GM12864 (cell line): ENCODE results near the gene TSC22D1.

Source experiments
- DNase-seq: peaks from one replicate; pipeline ENCODE4 v3.0.0-alpha.2; 2011; ENCODE audit warnings: low read depth
- H3K4me3 ChIP-seq: 2 replicates; pipeline ENCODE4 v1.5.1; 2011; ENCODE audit warnings: mild to moderate bottlenecking, low read depth, low read length, control low read depth
- TF ChIP-seq, protein P1 (sequence below): IDR thresholded peaks from 2 replicates; pipeline ENCODE4 v1.5.1; 2011; ENCODE audit warnings: low read depth, mild to moderate bottlenecking, moderate library complexity, low read length, control low read depth, inconsistent platforms; ENCODE audit errors: missing control alignments

The TSC22D1 gene

DNA sequence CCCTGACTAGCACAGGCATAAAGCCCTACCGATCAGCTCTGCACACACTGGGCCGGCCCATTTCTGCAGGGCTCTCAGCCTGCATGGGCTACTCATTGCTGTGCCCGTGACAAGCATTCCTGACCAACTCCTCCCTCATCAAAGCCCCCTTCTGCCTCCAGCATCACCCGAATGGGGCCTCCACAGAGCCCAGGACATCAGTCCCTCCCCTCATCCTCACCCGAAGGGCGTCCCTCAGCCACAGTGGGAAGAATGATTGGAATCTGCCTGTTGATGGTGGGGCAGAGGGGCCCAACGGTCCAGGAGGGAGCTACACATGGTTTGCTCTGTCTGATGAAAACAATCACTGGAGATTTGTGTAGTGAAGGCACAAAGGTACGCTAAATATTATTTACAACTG lies 158.7 kb downstream of the TSC22D1 start:
- no peak overlapping the region for H3K4me3 ChIP-seq
- TF ChIP-seq, protein P1, sequence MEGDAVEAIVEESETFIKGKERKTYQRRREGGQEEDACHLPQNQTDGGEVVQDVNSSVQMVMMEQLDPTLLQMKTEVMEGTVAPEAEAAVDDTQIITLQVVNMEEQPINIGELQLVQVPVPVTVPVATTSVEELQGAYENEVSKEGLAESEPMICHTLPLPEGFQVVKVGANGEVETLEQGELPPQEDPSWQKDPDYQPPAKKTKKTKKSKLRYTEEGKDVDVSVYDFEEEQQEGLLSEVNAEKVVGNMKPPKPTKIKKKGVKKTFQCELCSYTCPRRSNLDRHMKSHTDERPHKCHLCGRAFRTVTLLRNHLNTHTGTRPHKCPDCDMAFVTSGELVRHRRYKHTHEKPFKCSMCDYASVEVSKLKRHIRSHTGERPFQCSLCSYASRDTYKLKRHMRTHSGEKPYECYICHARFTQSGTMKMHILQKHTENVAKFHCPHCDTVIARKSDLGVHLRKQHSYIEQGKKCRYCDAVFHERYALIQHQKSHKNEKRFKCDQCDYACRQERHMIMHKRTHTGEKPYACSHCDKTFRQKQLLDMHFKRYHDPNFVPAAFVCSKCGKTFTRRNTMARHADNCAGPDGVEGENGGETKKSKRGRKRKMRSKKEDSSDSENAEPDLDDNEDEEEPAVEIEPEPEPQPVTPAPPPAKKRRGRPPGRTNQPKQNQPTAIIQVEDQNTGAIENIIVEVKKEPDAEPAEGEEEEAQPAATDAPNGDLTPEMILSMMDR, result no peak
- DNase-seq, result no peak

DNA sequence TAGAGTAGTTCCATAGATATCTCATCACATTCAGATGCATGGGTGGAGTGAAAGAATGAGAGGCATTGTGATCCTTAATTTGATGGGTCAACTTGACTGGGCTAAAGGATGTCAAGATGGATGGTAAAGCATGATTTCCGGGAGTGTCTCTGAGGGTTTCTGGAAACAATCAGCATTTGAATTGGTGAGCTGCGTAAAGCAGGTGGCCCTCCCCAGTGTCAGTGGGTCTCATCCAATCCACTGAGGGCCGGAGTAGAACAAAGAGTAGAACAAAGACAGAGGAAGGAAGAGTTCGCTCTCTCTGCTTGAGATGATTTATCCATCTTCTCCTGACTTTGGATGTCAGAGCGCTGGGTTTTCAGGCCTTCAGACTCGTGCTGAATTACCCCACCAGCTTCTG lies 159.4 kb downstream of the TSC22D1 start:
- TF ChIP-seq, protein P1, result no peak
- DNase-seq, result no peak

DNA sequence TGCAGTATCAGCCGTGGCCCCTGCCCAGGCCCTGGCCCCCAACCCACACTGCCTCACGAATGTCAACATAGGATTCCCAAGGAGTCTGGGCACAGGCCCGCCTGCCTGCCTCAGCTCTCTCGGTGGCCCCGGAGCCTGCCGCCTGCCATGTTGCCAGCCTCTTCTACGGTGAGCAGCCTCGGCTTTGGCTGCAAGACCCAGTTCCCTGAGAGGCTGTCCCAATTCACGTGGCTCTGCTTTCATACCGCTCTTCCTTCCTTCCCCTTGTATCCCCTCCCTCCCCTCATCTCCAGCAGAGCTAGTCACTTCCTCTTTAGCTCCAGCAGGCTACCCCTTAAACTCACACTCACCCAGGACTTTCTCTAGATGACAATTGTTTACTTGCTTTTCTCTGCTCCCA lies 159.8 kb downstream of the TSC22D1 start:
- no peak overlapping the region for H3K4me3 ChIP-seq
- no peak for DNase-seq
- TF ChIP-seq, protein P1, result no peak

More for the DNA sequence above, 159.4 kb downstream of the TSC22D1 start:
- no peak overlapping the region for H3K4me3 ChIP-seq

DNA sequence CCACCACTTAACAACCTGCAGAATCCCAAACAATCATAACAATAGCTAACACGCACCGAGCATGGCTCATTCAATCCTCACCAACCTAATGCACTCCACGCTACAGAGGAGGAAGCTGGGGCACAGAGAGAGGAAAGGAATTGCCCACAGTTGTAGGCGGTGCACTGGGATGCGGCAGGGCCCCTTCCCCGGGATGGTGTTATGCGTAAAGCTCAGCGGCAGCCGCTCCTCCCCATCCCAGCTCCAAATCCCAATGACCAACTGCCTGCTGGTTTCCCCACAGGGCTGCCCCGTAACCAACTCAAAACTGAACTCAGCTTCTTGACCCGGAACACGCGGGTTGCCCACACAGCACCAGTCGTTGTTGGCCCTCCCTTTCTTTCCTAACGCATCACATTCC lies 160.3 kb downstream of the TSC22D1 start:
- DNase-seq, result no peak
- TF ChIP-seq, protein P1, result no peak
- H3K4me3 ChIP-seq, result no peak overlapping the region

DNA sequence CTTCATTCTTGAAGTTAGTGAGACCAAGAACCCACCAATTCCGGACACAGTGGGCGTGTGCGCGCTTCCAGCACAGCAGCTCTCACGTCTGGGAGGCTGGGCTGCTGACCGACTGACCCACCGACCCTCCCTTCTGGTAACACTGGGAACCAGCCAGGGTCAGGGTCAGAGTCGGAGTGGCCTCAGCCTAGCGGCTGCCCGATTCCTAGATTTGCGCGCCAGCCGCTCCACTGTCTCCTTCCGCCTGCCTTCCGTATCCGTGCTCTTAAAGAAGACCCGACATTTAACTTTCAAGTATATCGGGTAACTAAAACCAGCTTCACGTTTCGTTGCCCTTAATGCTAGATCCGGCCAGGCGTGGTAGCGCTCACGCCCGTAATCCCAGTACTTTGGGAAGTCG lies 161.4 kb downstream of the TSC22D1 start:
- no peak overlapping the region for H3K4me3 ChIP-seq

DNA sequence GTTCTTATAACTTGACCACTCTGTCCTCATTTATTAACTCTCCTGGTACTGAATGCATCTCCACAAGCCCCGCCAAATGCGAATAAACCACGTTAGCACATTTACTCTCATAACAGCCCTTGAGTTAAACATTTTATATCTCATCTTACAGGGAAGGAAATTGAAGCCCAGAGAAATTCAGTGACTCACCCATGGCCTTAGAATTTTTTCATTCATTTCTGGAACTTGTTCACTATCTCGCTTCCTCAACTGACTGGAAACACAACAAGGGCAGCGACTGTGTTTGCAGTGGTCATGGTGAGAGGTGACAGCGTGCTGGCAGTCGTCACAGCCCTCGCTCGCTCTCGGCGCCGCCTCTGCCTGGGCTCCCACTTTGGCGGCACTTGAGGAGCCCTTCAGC lies 163.0 kb downstream of the TSC22D1 start:
- no peak for DNase-seq
- H3K4me3 ChIP-seq, result no peak overlapping the region
- TF ChIP-seq, protein P1, result no peak

More for the DNA sequence above, 161.4 kb downstream of the TSC22D1 start:
- no peak for DNase-seq
- TF ChIP-seq, protein P1, result no peak

DNA sequence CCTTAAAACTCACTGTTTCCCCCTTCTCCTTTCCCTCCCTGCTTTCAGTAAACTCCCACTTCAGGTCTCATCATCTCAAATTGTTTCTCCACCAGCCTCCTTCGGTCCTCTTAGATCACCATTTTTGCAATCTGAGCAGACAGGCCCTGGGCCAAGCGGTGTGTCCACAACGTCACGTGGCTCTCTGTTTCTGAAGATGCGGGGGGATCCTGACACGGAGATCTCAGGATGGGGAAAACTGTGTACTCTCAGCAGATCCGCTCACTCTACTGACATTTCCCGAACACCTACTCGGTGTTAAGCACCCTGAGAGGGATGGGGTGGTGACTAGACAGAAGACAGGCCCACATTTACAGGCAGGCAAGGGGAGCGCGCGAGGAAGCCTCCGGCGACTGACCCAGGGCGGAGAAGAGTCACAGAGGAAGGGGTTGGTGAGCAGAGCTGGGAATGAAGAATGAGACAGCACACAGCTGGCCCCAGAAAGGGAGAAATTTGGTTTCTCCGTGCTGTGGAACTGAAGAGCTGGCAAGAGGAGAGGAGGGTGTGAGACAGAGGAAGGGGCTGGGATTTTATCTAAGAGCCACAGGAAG lies 163.7 kb downstream of the TSC22D1 start:
- no peak for DNase-seq
- no peak overlapping the region for H3K4me3 ChIP-seq

More for the DNA sequence above, 163.7 kb downstream of the TSC22D1 start:
- TF ChIP-seq, protein P1, result no peak
